WERI-Rb-1 (cell line): ENCODE measurements around the gene INPP5E.

Experiments
- DNase-seq: peaks from one replicate; pipeline ENCODE4 v3.0.0-alpha.2; 2020
- H3K27ac ChIP-seq: fragments of 250-450 bp; sonication (Bioruptor Pico); 2 replicates; pipeline ENCODE4 v1.5.1; 2020; ENCODE audit warnings: mild to moderate bottlenecking, moderate library complexity
- H3K27me3 ChIP-seq: fragments of 250-450 bp; sonication (Bioruptor Pico); 2 replicates; pipeline ENCODE4 v1.5.1; 2021; ENCODE audit warnings: mild to moderate bottlenecking, low read depth, moderate library complexity; ENCODE audit not compliant: insufficient read depth, severe bottlenecking
- H3K36me3 ChIP-seq: fragments of 250-450 bp; sonication (Bioruptor Pico); 2 replicates; pipeline ENCODE4 v1.5.1; 2020; ENCODE audit warnings: mild to moderate bottlenecking, moderate library complexity
- H3K4me3 ChIP-seq: 2 replicates; pipeline ENCODE4 v1.5.1; 2011; ENCODE audit warnings: low read depth, mild to moderate bottlenecking, control low read depth, low read length
- H3K9me3 ChIP-seq: fragments of 250-450 bp; sonication (Bioruptor Pico); 2 replicates; pipeline ENCODE4 v1.5.1; 2021; ENCODE audit warnings: mild to moderate bottlenecking, moderate library complexity; ENCODE audit not compliant: severe bottlenecking
- CTCF ChIP-seq: IDR thresholded peaks from 2 replicates; pipeline ENCODE4 v1.5.1; 2011; ENCODE audit warnings: low read depth, mild to moderate bottlenecking, control low read depth, inconsistent platforms, low read length

The INPP5E gene

GRCh38 chr9:136454026-136454796 is 14.6 kb upstream of the INPP5E start:
- DNase-seq: no peak
- peaks cover 89% of the 10 kb centered on the region for H3K36me3 ChIP-seq
- H3K27ac ChIP-seq: no peak overlapping the region
- TF ChIP-seq CTCF: no peak
- H3K27me3 ChIP-seq: no peaks in the 10 kb centered on the region
- no peak overlapping the region for H3K4me3 ChIP-seq
- H3K9me3 ChIP-seq: no peaks in the 10 kb centered on the region

- TF ChIP-seq CTCF: no peak
- no peak overlapping the region for H3K4me3 ChIP-seq
- H3K9me3 ChIP-seq: no peaks in the 10 kb centered on the region
- peaks cover 81% of the 10 kb centered on the region for H3K36me3 ChIP-seq
- no peak overlapping the region for H3K27ac ChIP-seq
- H3K27me3 ChIP-seq: no peaks in the 10 kb centered on the region
- no peak for DNase-seq
These were observed 13.7 kb upstream of the INPP5E start for GRCh38 chr9:136453326-136453725.

GRCh38 chr9:136451221-136451877 is 11.7 kb upstream of the INPP5E start:
- Histone ChIP-seq H3K27ac (no peak overlapping the region), H3K9me3 (no peaks in the 10 kb centered on the region), H3K27me3 (no peaks in the 10 kb centered on the region), H3K36me3 (peaks cover 77% of the 10 kb centered on the region), H3K4me3 (no peak overlapping the region)
- TF ChIP-seq CTCF: no peak
- DNase-seq: no peak

GRCh38 chr9:136448655-136449054 is 9.0 kb upstream of the INPP5E start:
- TF ChIP-seq CTCF: no peak
- peaks cover 73% of the 10 kb centered on the region for H3K36me3 ChIP-seq
- no peaks in the 10 kb centered on the region for H3K27me3 ChIP-seq
- no peak overlapping the region for H3K4me3 ChIP-seq
- H3K9me3 ChIP-seq: no peaks in the 10 kb centered on the region
- no peak overlapping the region for H3K27ac ChIP-seq
- no peak for DNase-seq

GRCh38 chr9:136447173-136447778 is 7.6 kb upstream of the INPP5E start:
- H3K27me3 ChIP-seq: no peaks in the 10 kb centered on the region
- H3K9me3 ChIP-seq: no peaks in the 10 kb centered on the region
- no peak for TF ChIP-seq CTCF
- H3K36me3 ChIP-seq: peaks cover 80% of the 10 kb centered on the region
- no peak for DNase-seq
- no peak overlapping the region for H3K4me3 ChIP-seq
- H3K27ac ChIP-seq: no peak overlapping the region
